ENCODE data around the gene GPX7.

GPX7 gene

GRCh38 chr1:52599236-52599635 lies 2.9 kb upstream of the GPX7 start:
- TF ChIP-seq ZFX (IDR thresholded peaks at IDR 0.05) (no peak), CTCF (conservative IDR thresholded peaks at IDR 0.05) (no peak)
- no peak overlapping the region for H3K27ac ChIP-seq

GRCh38 chr1:52600533-52601179 lies 1.5 kb upstream of the GPX7 start:
- no peak overlapping the region for H3K27ac ChIP-seq
- no peak for TF ChIP-seq ZFX (IDR thresholded peaks at IDR 0.05)
- no peak for TF ChIP-seq CTCF (conservative IDR thresholded peaks at IDR 0.05)

DNA sequence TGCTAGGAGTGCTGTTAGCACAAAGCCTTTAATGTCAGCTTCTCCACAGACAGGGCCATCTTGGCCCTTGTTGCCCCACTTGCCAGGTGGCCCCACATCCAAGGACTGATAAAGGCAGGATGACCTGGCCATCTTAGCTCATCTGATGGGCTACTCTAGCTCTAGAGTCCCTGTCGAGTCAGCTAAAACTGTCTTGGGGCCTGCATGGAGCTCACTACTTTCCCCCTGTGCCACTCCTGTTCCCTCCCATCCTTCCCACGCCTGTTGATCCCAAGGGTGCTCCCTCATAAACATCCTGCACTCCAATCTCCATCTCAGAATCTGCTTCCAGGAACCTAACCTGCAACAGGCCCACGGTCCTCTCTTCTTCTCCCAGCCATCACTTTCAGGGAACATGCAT lies 652 bp upstream of the GPX7 start:
- no peak overlapping the region for H3K27ac ChIP-seq
- TF ChIP-seq ZFX (IDR thresholded peaks at IDR 0.05) (no peak), CTCF (conservative IDR thresholded peaks at IDR 0.05) (no peak)

DNA sequence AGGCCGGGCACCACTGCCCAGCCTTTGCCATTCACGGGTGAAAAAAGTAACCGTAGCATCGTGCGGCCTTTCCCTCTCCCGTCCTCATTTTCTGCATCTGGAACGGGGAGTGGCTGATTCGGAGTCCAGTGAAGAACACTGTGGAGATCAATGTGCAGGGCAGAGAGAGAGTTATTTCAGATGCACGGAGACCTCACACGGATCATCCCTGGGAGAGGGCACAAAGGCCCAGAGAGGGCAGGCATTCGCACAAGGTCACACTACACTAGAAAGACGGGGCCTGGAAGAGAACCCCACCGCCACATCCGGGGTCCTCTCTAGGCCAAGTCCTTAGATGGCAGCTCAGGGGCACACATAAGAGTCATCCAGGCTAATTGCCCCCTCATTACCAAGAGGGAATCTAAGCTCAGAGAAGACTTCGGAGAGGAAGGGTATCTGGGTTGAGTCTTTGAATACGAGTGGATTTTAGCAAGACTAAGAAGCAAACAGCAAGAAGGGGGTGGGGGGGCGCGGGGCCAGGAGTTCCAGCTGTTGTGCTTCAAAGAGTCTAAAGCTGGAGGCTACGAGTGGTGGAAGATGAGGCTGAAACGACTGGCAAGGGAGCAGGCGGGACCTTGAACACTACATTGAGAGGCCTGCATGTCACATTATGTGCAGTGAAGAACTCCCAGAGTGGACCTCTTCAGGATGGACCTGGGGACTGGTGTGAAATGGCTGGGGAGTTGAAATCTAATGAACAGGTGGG lies 857 bp downstream of the GPX7 start:
- no peak for TF ChIP-seq CTCF (conservative IDR thresholded peaks at IDR 0.05)
- no peak for TF ChIP-seq ZFX (IDR thresholded peaks at IDR 0.05)
- H3K27ac ChIP-seq, result no peak overlapping the region

- no peak for TF ChIP-seq ZFX (IDR thresholded peaks at IDR 0.05)
- no peak for TF ChIP-seq CTCF (conservative IDR thresholded peaks at IDR 0.05)
- H3K27ac ChIP-seq, result no peak overlapping the region
These were observed 1.5 kb downstream of the GPX7 start for GRCh38 chr1:52603630-52604029.

GRCh38 chr1:52604063-52604770 lies 2.0 kb downstream of the GPX7 start:
- H3K27ac ChIP-seq, result no peak overlapping the region
- TF ChIP-seq CTCF (conservative IDR thresholded peaks at IDR 0.05), result no peak
- TF ChIP-seq ZFX (IDR thresholded peaks at IDR 0.05), result no peak
